ENCODE results near the gene LGMN.

The LGMN gene

GRCh38 chr14:92668276-92668973, 80.0 kb downstream of the LGMN start:
- ChIA-PET CTCF (no interaction called here), POLR2A (no interaction called here)
- no peaks in the 10 kb centered on the region for H3K4me1 ChIP-seq (ENCODE audit: control insufficient read depth, insufficient read depth, low read length)
- no peak overlapping the region for H3K4me3 ChIP-seq (ENCODE audit: low read depth, low read length)
- no peaks in the 10 kb centered on the region for H3K9me3 ChIP-seq (ENCODE audit: control insufficient read depth, insufficient read depth, low read depth, low read length)
- no peak overlapping the region for H3K27ac ChIP-seq (ENCODE audit: extremely low read depth, low read depth, low read length)
- no peak for TF ChIP-seq ZNF155 (tag by site-specific recombination; IDR thresholded peaks at IDR 0.05)
- no peak for TF ChIP-seq ZNF26 (tag by site-specific recombination; IDR thresholded peaks at IDR 0.05)
- no peak for TF ChIP-seq REST (tag by site-specific recombination; IDR thresholded peaks at IDR 0.05)
- no peak for TF ChIP-seq ATF2 (tag by site-specific recombination; IDR thresholded peaks at IDR 0.05; ENCODE audit: low read depth)
- no peak for TF ChIP-seq ZNF776 (tag by site-specific recombination; IDR thresholded peaks at IDR 0.05; ENCODE audit: borderline replicate concordance)
- no peak for TF ChIP-seq ZNF792 (tag by site-specific recombination; IDR thresholded peaks at IDR 0.05)
- no peak for TF ChIP-seq IKZF3 (tag by site-specific recombination; IDR thresholded peaks at IDR 0.05)
- no peak for TF ChIP-seq ZNF362 (tag by site-specific recombination; IDR thresholded peaks at IDR 0.05)
- TF ChIP-seq EGR2 (tag by site-specific recombination; IDR thresholded peaks at IDR 0.05; ENCODE audit: low read depth): no peak
- TF ChIP-seq ZNF324 (tag by site-specific recombination; IDR thresholded peaks at IDR 0.05): no peak
- no peak for TF ChIP-seq ZNF426 (tag by site-specific recombination; IDR thresholded peaks at IDR 0.05)
- no peaks in the 10 kb centered on the region for H3K36me3 ChIP-seq (ENCODE audit: control insufficient read depth in 2 of 2, insufficient read depth in 1 of 2, low read length in 2 of 2)

GRCh38 chr14:92666251-92666650, 82.2 kb downstream of the LGMN start:
- Histone ChIP-seq H3K9me3 (ENCODE audit: control insufficient read depth, insufficient read depth, low read depth, low read length) (no peaks in the 10 kb centered on the region), H3K27ac (ENCODE audit: extremely low read depth, low read depth, low read length) (no peak overlapping the region), H3K36me3 (ENCODE audit: control insufficient read depth in 2 of 2, insufficient read depth in 1 of 2, low read length in 2 of 2) (no peaks in the 10 kb centered on the region), H3K4me1 (ENCODE audit: control insufficient read depth, insufficient read depth, low read length) (no peaks in the 10 kb centered on the region), H3K4me3 (ENCODE audit: low read depth, low read length) (no peak overlapping the region)
- TF ChIP-seq ZBTB49 (tag by site-specific recombination; IDR thresholded peaks at IDR 0.05; ENCODE audit: low read depth) (no peak), IKZF3 (tag by site-specific recombination; IDR thresholded peaks at IDR 0.05) (no peak), ELK4 (IDR thresholded peaks at IDR 0.05; ENCODE audit: borderline replicate concordance, low read depth, low read length) (no peak), ZNF223 (tag by site-specific recombination; IDR thresholded peaks at IDR 0.05) (no peak), ZNF202 (tag by site-specific recombination; IDR thresholded peaks at IDR 0.05; ENCODE audit: borderline replicate concordance) (no peak), FEZF1 (tag by site-specific recombination; IDR thresholded peaks at IDR 0.05) (no peak), ZNF791 (tag by site-specific recombination; IDR thresholded peaks at IDR 0.05) (no peak), ZIC2 (tag by site-specific recombination; IDR thresholded peaks at IDR 0.05) (no peak), ZNF155 (tag by site-specific recombination; IDR thresholded peaks at IDR 0.05) (no peak), ZNF140 (tag by site-specific recombination; IDR thresholded peaks at IDR 0.05) (no peak), ZNF610 (tag by site-specific recombination; IDR thresholded peaks at IDR 0.05; ENCODE audit: borderline replicate concordance) (no peak), ZNF266 (tag by site-specific recombination; IDR thresholded peaks at IDR 0.05; ENCODE audit: low read depth) (no peak), MZF1 (tag by site-specific recombination; IDR thresholded peaks at IDR 0.05; ENCODE audit: borderline replicate concordance) (no peak), GLI2 (tag by site-specific recombination; IDR thresholded peaks at IDR 0.05; ENCODE audit: borderline replicate concordance, low read depth) (no peak)
- ChIA-PET CTCF (interaction anchor here (0.6 to 0.7 kb wide), 2 partner anchors 10 to 682 kb away, joined by 3 to 4 read pairs; no protein-coding TSS in a partner anchor), POLR2A (no interaction called here)

Measured in HEK293 (cell line).